HG03025 (cell line): ENCODE results near the gene GAS5.
A peak's percentile ranks its signal among the peaks of the same experiment; 100 is the strongest.

Experiments used
- ATAC-seq: cut with Tn5 transposase; IDR thresholded peaks from one replicate; pipeline ENCODE4 v1.9.1; 2021; ENCODE audit warnings: mild to moderate bottlenecking, moderate library complexity; ENCODE audit not compliant: unreplicated experiment, low FRiP score

GAS5 gene

DNA sequence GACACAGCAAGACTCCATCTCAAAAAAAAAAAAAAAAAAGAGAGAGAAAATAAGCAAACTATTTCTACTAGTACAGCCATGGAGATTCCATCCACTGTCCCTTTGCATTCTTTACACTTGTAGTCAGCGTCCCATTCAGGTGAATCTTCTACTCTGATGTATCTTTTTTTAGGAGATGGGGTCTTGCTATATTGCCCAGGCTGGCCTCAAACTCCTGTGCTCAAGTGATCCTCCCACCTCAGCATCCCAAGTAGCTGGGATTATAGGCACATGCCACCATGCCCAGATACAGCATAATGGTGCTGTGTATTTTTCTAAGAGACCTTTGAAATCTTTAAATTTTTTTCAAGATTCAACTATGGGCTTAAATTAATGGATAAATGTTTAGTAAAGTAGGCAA is 35.0 kb downstream of the GAS5 start:
- no peak for ATAC-seq

DNA sequence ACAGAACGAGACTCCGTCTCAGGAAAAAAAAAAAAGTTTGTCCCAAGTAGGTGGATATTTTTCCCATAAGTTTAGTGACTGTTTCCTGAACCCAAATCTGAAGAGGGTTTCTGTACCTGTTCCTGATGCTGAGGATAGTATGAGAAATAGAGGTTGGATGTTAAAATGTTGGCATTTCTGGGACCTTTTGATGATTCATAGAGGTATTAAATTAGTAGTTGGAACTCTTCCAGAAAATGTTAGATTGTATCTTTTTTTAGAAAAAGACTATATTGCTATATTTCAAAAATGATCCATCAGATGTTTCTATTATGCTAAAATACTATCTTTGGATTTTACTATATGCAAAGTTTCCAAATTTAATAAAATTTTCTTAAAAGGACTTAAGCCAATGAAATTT is 40.2 kb downstream of the GAS5 start:
- no peak for ATAC-seq

DNA sequence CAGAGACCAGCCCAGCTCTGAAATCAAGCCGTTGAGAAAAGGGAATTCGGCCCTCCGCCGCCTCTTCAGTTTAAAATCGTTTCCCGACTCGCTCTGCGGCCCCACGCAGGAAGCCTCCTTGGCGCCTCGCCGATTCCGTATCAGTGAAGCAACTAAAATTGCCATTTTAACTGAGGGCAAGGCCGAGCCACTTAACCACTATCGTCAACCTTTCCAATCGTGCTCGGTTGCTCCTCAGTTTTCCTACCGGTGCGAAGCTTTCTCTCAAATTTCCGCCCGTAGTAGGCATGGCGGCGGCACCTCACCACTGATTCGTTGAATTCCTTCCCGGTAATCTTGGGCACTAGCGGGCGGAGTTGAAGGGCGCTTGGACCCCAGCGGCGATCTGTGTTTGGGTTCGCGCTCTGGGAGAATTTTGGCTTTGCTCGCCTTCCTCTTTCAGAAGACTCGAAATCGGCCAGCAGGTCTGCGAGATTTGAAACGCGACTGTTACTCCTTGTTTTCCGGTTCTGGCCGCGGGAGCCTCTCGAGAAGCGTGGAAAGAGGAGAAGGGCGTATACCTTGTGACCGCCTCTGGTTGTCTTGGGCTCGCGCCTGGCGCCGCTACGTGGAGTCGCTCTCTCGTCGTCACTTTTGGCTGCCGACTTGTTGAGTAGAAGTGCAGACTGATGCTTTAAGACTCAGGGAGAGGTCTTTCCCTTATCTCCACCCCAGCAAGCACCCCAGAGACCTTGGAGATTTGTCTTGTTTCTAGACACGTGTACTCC is 43.3 kb downstream of the GAS5 start, which contains the start of the genes CENPL and DARS2:
Gene CENPL (minus strand): TSS at position 569 of the 767 bp plus-strand sequence. CDS start 13,584 bp downstream, outside the sequence.
Gene DARS2 (plus strand): TSS at position 359 of the 767 bp plus-strand sequence. CDS start 557 bp downstream, outside the sequence.
- ATAC-seq: peak; percentile 83

DNA sequence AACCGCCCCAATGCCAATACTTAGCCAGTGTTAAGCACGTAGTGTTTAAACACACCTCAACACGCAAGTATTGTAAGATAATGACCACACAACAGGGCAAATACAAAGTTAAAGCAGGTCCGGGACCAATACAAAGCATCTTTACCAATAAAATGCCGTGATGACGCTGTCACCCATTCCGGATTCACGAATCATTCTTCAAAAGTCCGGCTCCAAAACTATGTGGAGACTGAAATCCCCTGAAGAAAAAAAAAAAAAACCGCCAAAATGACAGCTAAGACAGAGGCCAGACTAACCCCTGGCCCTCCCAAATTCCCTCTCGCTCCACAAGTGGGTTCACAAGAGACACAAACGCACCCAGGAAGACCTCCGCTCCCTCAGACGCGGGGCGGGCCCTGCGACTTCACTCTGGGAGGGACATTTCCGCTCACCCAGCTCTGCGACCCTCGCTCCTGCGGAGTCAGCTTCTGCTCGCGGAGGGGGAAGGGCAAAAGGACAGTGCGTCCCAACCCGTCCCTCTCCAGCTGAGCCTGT is 43.9 kb downstream of the GAS5 start:
- peak; percentile 35 for ATAC-seq

DNA sequence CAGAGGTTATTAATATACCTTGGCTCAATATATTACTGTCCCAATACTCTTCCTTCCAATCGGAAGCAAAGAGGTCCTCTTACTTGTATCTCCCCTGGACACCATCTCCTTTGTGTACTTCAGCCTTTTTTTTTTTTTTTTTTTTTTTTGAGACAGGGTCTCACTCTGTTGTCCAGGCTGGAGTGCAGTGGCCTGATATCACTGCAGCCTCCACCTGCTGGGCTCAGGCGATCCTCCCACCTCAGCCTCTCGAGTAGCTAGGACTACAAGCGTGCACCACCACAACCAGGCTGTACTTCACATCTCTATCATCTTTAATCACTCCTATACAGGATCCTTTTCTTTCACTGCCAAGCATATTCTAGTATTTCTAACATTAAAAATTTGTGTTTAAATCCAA is 46.1 kb downstream of the GAS5 start:
- ATAC-seq: no peak

DNA sequence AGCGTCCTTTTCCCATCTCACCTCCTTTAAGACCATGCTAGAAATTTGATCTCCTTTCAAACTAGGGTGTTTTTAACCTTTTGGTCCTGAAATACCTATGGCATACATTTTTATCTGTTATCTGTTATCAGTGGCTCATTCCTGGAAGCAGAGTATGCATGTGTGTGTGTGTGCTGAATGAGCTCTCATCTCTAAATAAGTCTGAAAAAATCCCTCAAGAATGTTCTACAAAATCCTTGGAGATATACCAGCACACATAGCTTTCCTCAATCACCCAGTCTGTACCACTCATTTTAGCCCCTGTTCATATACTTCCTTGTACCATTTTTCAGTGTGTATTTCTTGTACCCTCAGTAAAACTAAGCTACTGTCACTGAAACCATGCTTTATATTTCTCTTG is 49.3 kb downstream of the GAS5 start:
- ATAC-seq: no peak
